ENCODE results near the gene RCOR3.
"Not testable (repeated sequence)": the region's sequence is repeated elsewhere in the genome, so short reads cannot be mapped to it uniquely, and the experiment has no call there.

The RCOR3 gene

DNA sequence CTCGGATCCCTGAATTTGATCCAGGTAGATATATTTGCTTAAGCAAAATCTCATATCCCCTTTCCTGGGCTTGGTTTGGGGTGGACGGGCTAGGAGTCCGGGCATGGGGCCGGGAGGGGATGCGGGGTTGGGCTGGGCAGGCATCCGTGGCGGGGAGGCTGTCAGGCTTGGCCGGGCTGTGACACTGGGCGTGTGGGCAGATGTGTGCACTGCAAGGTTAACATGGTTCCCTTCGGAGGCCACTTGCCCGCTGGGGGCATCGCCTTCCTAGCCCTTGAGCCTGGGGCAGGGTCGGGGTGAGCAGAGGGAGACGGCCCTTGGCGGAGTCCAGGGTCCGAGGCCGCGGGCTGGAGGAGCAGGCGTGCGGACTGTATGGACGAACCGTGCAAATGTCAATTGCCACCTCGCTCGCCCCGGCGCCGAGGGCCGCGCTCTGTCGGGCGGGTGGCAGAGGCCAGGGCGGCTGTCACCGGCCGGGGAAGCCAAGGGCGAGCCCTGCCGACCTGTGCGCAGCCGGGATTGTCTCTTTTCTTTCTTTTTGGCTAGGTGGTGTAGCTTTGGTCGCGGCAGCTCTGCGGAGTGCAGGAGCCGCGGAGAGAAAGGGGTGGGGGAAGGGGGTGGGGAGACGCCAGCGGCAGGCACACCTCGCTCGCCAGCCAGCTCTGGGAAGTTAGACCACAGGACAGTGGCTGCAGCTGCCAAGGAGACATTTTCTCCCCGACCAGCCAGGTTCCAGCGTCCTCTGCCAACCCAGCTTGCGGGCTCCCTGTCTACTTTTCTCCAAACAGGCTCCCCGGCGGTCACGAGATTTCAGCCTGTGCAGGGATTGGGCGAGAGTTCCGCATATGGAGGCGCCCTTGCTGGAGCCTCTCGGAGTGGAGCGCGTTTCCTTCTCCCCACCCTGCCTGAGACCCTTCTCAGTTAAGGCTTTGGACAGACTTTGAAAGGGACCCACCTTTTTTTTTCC is 1.3 kb downstream of the RCOR3 start:
- DNase-seq = peak; percentile 57

DNA sequence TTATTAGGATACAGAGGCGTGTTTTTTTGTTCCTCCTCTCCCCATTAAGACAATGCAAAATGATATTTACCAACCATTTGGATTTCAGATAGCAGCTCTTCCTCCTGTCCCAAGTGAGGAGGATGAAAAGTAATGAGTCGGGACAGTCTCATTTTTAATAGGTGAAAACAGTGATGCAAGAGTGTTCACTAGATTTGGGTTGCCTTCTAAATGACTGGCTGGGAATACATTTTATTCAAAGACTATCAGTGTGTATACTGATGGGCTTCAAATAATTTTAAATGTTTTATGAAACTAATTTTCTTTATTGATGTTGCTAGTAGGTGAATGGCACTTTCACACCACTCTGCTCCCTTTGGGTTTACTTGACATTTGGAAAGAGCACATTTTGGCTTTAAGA is 2.1 kb downstream of the RCOR3 start:
- DNase-seq = no peak

DNA sequence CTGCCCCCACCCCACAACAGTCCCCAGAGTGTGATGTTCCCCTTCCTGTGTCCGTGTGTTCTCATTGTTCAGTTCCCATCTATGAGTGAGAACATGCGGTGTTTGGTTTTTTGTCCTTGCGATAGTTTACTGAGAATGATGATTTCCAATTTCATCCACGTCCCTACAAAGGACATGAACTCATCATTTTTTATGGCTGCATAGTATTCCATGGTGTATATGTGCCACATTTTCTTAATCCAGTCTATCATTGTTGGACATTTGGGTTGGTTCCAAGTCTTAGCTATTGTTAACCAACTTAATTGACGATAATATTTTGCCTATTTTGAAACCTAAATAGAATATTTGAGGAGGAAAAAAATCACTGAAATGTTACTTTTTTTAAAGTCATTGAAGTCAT is 3.9 kb downstream of the RCOR3 start:
- DNase-seq = not testable (repeated sequence)

DNA sequence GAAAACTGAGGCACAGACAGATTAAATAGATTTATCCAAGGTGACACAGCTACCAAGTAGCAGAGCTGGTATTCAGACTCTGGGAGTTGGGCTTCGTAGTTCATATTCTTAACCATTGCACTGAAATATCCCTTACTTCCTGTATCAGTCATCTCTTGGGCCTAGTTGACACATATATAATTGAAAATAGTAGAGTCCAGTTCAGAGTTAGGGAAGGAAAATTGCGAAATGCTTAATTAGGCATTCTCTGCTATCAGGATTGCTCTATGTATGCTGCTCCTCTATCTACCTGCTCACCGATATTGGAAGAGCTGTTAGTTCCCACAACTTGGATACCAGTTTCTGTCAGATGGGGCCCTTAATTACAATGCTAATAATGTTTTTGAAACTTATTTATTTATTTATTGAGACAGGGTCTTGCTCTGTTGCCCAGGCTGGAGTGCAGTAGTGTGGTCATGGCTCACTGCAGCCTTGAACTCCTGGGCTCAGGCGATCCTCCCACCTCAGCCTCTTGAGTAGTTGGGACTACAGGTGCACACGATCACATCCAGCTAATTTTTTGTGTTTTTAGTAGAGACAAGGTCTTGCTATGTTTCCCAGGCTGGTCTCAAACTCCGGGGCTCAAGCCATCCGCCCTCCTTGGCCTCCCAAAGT is 8.2 kb downstream of the RCOR3 start:
- DNase-seq = no peak

DNA sequence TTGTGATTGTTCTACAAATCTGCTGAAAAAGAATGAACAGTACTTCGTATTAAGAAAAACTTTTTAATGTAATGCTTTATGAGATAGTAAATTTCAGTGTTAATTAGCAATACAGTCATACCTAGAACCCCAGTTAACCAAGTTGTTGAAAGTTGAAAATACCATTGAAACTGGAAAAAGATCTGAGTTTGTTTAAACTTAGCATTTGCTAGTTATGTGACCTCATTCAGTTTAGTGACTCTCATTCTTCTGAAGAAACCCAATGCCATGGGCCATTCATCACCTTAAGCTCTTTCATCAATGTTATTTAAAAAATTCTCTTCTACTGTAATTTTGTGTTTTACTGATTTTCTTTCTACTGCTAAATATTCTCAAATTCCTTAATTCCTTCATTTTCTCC is 20.2 kb downstream of the RCOR3 start:
- DNase-seq = no peak

DNA sequence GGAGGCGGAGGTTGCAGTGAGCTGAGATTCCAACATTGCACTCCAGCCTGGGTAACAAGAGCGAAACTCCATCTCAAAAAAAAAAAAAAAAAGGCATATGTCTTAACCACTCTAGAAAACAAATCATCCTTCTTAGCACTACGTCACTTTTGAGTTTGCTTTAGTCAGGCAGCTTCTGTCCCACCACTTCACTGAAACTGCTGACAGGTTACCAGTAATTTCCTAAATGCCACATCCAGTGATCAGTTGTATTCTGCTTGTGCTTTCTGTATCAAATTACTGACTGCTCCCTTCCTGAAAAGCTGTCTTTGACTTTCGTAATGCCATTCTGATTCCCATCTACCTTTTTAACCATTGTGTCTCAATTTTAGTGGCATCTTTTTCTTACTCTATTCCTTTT is 21.7 kb downstream of the RCOR3 start:
- no peak for DNase-seq

DNA sequence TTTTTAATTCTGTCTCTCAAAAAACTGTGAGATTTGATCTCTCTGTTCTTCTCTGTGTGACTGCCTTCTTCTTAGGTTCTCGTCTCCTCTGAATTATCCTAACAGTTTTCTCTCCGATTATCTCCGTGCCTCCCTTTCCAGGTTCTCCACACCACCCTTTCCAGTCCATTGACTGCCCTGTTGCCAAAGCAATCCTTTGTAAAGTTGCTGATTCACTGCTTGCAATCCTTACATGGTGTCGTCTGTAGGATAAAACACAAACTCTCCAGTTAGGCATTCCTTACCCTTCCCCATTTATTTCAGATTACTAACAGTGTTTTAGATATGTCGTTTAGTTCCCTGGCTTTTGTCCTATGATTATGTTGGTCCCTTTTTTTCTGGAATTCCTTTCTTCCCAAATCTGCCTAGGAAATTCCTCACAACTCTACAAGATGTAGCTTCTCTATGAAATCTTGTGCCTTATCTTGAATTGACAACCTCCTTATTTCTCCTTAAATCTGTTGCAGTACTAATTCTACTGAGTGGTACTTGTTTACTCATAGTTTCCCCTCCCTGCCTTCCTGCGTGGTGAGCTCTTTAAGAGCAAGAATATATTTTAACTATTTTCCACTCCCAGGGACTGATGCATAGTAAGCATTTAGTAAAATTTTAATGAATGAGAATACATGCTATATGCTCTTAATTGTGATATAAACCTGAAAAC is 22.3 kb downstream of the RCOR3 start:
- DNase-seq = no peak

DNA sequence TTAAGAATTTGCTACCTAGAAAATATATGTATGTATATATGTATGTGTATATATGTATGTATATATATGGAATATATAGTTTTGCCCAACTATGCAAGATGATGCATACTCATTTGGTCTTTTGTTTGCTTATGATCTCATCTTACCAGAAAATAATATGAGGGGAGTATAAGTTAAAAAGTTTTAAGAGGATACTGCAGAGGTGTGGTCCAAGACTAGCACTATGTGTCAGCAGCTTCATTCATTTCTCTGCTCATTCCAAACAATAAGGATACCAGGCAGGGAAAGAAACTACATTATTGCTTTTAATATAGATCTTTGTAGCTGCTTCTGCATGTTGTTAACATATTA is 22.8 kb downstream of the RCOR3 start:
- no peak for DNase-seq

DNA sequence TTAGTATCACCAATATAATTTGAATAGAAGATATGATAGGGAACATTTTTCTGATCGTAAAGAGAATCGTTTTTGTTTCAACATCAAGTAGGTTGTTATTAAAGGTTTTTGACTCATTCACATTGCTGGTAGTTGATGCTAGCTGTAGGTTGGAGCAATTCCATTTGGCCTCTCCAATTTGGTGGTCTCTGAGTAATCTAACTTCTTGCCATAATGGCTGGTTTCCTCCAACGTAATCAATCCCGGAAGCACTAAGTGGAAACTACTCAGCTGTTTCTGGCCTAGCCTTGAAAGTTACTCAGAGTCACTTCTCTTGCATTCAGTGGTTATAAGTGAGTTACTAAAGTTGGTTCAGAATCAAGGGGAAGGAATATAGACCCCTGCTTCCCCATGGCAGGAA is 26.0 kb downstream of the RCOR3 start:
- no peak for DNase-seq

DNA sequence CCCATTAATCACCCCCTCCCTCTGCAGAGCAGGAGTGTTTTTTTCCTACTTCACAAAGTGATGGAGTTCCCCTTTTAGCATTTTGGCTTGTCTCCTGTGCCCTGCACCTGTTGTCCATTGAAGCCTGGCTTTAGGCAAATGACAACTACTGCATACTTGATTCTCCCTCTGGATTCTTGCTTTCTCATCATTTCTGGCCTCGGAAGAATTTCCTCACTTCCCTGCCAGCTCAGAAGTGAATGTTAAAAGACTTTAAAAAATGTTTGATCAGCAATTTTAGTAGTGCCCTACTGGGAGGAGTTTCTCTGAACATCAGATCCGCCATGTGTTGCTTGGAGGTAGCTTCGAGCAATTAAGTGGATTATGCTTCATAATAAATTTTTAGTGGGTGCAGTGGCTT is 28.1 kb downstream of the RCOR3 start:
- DNase-seq = no peak

DNA sequence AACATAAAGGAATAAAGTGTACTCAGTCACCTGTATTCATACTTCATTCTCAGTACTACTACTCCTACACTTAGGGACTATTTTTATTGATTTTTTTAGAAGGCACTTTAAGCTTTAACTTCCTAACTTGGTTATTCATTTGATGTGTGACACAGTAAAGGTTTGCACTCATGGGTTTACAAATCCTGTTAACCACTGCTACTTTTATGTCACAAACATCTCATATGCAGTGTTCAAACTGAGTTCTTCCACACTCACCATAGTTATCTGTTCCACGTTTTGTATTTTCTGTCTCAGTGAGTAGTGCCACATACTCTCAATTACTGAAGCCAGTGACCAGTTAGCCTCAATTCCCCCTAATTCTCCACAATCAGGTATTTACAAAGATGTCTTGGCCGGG is 33.2 kb downstream of the RCOR3 start:
- DNase-seq = no peak

DNA sequence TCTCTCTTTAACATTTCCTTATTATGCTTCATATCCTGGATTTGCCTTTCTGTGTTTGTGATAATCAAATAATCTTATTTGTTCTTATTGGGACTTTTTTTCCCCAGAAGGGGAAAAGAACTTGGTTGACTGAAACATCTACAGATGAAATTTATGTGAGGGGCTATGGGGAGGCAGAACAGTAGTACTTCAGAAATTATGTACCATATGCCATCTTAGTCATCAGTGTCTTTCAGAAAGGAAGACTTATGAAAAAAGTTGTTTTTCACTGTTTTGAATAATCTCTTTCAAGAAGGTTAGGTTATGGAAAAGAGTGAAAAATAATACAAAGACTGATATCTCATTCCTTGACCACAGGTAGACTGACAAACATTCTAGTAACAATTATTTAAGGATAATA is 37.2 kb downstream of the RCOR3 start:
- DNase-seq = no peak

DNA sequence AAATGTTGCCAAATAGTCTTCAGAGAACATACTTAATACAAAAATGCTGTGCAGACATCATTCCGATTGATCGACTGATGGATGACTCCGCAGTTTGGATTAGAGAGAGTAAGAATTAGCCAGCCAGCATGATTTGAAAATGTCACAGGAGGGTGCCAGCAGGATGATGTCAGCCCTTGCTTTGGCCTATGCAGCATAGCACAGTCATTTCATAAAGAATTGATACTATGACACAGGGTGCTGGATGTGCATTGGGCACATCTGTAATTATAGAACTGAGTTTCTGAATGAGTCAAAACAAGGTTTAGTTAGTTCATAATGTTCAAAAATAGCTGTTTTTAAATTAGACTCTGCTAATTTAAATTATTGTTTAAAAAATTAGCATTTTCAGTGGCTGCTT is 45.9 kb downstream of the RCOR3 start:
- no peak for DNase-seq

DNA sequence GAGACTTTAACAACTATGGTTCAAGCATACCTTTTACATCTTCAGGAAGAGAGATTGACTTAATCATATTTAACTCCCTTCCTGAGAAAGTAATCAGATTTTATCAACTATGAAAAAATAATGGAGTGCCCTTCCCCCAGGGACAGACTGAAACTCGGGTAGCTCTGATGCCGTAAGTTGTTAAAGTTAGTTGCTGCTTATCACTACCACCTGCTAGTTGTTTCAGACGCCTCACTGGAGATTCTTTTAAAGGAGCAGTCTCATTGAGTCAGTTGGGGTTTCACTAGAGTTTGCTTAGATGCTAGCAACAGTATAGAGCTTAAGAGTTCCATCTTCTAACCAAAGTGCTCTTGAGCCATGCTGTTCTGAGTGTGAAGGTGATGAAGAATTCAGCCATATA is 50.5 kb downstream of the RCOR3 start:
- no peak for DNase-seq

DNA sequence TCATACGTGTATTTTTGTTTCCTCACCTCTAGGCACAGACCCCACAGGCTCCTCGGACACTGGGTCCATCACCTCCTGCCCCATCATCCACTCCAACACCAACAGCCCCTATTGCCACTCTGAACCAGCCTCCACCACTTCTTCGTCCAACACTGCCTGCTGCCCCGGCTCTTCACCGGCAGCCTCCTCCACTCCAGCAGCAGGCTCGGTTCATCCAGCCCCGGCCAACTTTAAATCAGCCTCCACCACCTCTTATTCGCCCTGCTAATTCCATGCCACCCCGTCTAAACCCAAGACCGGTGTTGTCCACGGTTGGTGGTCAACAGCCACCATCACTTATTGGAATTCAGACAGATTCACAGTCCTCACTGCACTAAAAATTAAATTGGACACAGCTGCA is 54.2 kb downstream of the RCOR3 start:
- DNase-seq = no peak

DNA sequence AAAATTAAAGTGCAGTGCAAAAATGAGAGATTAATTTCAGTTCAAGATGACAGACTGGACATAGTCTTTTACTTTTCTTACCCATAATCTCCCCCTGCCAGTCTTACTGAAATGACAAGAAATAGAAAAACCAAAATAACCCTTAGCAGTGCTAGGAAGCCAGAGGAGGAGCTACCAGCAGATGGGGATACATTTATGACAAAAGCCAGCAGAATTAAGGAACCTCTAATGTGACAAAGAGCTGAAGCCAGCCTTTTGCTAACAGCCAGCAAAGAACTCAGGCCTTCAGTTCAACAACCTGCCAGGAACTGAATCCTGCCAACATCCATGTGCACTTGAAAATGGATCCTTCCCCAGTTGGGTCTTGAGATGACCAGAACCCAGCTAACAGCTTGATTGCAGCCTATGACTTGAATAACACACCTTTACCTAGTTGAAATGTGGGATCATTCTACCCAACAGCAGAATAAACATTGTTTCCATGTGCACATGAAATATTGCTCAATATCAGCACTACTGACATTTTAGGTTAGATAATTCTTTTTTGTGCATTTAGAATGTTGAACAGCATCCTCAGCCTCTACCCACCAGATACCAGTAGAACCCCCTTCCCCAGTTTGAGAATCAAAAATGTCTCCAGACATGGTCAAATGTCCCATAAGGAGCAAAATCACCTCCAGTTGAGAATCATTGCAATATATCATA is 59.6 kb downstream of the RCOR3 start:
- DNase-seq = no peak

DNA sequence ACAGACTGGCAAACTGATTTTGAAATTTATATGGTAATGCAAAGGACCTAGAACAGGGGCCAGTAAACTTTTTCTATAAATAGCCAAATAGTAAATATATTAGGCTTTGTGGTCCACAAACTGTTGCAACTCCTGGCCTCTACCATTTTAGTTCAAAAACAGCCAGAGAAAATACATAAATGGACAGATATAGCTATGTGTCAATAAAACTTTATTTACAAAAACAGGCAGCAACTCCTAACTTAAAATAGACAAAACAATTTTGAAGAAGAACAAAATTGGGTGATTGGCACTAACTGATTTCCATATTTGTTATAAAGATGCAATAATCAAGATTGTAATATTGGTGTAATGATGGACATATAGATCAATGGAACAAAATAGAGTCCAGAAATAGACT is 60.7 kb downstream of the RCOR3 start:
- DNase-seq = no peak

DNA sequence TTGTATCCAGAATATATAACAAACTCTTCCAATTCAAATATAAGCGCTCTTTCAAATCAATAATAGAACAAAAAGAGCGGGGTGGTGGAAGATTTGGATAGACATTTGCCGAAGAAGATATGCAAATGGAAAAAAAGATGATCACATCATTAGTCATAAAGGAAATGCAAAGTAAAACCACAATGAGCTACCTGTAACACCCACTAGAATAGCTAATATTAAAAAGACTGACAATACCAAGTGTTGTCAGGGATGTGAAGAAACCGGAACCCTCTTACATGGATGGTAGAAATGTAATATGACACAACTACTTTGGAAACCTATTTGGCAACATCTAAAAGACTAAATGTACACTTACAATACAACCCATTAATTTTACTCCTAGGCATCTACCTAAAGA is 61.8 kb downstream of the RCOR3 start:
- DNase-seq = peak; percentile 52

DNA sequence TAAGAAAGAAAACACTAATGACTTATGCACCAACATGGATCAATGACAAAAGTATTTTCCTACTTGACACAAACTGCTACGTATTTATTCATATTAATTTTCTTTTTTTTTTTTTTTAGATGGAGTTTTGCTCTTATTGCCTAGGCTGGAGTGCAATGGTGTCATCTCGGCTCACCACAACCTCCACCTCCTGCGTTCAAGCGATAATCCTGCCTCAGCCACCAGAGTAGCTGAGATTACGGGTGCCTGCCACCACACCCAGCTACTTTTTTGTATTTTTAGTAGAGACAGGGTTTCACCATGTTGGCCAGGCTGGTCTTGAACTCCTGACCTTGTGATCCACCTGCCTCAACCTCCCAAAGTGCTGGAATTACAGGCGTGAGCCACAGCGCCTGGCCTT is 62.5 kb downstream of the RCOR3 start:
- not testable (repeated sequence) for DNase-seq

DNA sequence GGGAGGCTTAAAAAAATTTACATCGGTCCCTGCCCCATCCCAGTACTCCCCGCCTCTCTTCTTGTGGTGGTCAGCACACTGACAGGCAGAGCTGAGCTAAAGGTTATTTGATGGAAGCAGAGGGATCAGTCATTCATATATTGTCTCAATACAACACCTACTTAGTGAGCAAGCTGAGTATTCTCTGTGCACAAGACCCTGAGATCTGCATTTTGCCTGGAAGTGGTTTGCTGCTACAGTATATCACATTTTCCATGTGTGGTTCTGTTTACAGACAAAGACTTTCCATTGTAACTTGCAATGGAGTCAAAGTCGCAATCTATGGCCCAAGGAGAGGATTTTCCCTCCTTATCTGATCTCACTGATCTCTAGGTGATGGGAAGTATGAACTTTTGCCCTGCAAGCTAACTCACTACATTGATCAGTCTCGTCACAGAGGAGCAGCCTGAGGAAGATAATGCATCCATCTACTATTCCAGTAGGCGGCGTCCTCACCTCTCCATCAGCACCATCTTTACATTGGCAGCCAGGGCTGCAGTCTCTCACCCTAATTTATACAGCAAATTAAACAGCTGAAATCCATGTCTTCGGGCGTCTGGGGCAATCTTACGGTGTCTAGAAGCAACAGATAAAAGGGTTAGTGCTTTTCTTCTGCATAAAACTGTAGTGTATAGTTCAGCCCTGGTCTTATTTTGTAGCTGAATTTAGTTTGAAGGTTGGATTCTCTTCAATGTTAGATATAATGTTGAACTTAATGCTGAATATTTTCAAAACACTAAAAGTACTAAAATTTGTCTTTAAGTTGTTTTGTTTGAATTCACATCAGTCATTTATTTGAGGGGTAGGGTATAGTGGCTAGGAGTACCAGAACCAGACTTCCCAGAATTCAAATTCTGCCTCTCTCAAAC is 64.2 kb downstream of the RCOR3 start:
- DNase-seq = peak; percentile 79

DNA sequence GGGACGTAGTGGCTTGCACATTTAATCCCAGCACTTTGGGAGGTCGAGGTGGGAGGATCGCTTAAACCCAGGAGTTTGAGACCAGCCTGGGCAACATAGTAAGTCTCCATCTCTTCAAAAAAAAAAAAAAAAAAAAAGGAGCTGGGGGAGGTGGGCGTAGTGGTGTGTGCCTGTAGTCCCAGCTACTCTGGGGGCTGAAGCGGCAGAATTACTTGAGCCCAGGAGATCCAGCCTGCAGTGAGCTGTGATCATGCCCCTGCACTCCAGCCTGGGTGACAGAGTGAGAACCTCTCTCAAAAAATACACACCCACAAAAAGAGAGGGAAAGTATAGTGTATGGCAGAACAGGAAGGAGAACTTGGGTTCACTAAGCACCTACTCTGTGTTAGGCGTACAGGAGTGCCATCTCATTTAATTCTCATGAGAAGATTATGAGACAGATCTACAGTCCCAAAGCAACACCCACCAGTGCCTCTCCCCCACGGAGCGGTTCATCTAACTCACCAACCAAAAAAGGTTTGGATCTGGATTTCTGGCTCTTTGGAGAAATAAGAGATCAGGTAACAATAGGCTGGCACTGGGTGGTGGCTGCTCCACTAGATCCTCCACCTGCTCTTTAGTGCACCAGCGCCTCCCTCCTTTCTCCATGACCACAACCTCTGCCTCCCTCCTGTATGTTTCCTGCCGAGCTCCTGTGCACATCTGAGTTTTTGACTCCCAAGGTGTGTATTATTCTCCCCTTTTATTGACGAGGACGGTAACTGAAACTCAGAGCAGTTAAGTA is 66.0 kb downstream of the RCOR3 start:
- DNase-seq = no peak

Measured in CD4-positive, alpha-beta T cell treated with Interleukin-4 for 4 hours (primary cell).